SH-SY5Y (cell line): ENCODE measurements around the gene TENM4.

ENCODE experiments used
- GATA2 ChIP-seq: IDR thresholded peaks from 2 replicates; pipeline ENCODE4 v1.6.1; 2011; ENCODE audit warnings: mild to moderate bottlenecking, low read depth, low read length
- GATA3 ChIP-seq: IDR thresholded peaks from 2 replicates; pipeline ENCODE4 v1.6.1; 2011; ENCODE audit warnings: low read depth, mild to moderate bottlenecking, low read length, moderate library complexity

- TF ChIP-seq GATA2 (no peak), GATA3 (no peak)
Measured at GRCh38 chr11:78961937-78962701, 478.7 kb downstream of the TENM4 start.
